ENCODE data around the gene CGB1. TPM values are rescaled to one million over a fixed set of nuclear protein-coding genes. Genes with fewer than 3 reads are reported as not detected.
A peak's percentile ranks its signal among the peaks of the same experiment; 100 is the strongest.
"Not testable (repeated sequence)": the region's sequence is repeated elsewhere in the genome, so short reads cannot be mapped to it uniquely, and the experiment has no call there.

Gene CGB1
- not detected in 2 replicates for polyA plus RNA-seq (2011; rRNA removed)
- 0.08 and 0.10 TPM in 2 replicates for polyA plus RNA-seq (2012; cell fraction: cytosol; rRNA removed)
- polyA plus RNA-seq (2012; cell fraction: nucleus; rRNA removed), result 1.8 TPM in 1 of 2 replicates, not detected in the other
- polyA plus RNA-seq (2017; fragmentation: RNase III; extraction: RNeasy Plus Mini Kit Qiagen cat#74134 plus additional on column Dnase treatment), result 0.13 TPM in 1 of 3 replicates, not detected in the others
- not detected in 2 replicates for polyA minus RNA-seq (2011; rRNA and poly(A)+ RNA removed)

GRCh38 chr19:49036815-49037214, at the start of gene CGB1:
Gene CGB1 (minus strand): TSS chr19:49036895. CDS start chr19:49036711, 184 bp downstream.
- CTCF ChIA-PET, result interaction anchor here (0.8 to 0.9 kb wide), 2 partner anchors 17 to 32 kb away, joined by 3 to 4 read pairs; no protein-coding TSS in a partner anchor
- ATAC-seq (peak in 1 of 2 experiments; percentile 61; a peak in 3 of 6 replicates), DNase-seq (ENCODE audit: low read depth in 1 of 2, low spot score in 1 of 2) (peak in 1 of 2 experiments; percentile 79)
- WGBS (ENCODE audit: missing lambda C conversion rate), result 51% methylated on average over 18 of the region's 18 CpGs
- POLR2A ChIA-PET, H3K9me3 ChIP-seq, FAIRE-seq, H3K4me3 ChIP-seq, H3K4me2 ChIP-seq: not testable (repeated sequence)
- Histone ChIP-seq H3K27ac (peak within 1 kb of the TSS in 1 of 2 experiments; percentile 58; a peak in 3 of 6 replicates), H3K4me1 (peaks cover 25% of the 10 kb centered on the region)
- TF ChIP-seq CTCF (IDR thresholded peaks at IDR 0.05) (peak; percentile 48), RAD21 (conservative IDR thresholded peaks at IDR 0.05 in 1 of 2, IDR thresholded peaks at IDR 0.05 in 1 of 2) (peak in 1 of 2 experiments; percentile 29; a peak in 1 of 5 replicates), RCOR1 (IDR thresholded peaks at IDR 0.05; ENCODE audit: low read depth, low read length) (0 out of 2 replicates have a peak, but pooled peaks have one; percentile 38)

GRCh38 chr19:49086296-49086695, 49.6 kb upstream of the CGB1 start:
- peak overlapping the region; percentile 73 for H3K4me3 ChIP-seq
- no peaks in the 10 kb centered on the region for H3K9me3 ChIP-seq
- DNase-seq (ENCODE audit: low read depth in 1 of 2, low spot score in 1 of 2), result no peak
- peak overlapping the region; percentile 88 to 91 for H3K27ac ChIP-seq
- TF ChIP-seq FOXS1 (CRISPR knock-in tag; IDR thresholded peaks at IDR 0.05), result no peak
- ChIA-PET CTCF (interaction anchor here (0.6 to 12.7 kb wide), 8 partner anchors 9 to 140 kb away, joined by 4 to 149 read pairs (median 11); no protein-coding TSS in a partner anchor), POLR2A (no interaction called here)
- peak overlapping the region; percentile 96 for H3K4me2 ChIP-seq
- no peak for ATAC-seq
- 5% methylated on average over 11 of the region's 11 CpGs for WGBS (ENCODE audit: missing lambda C conversion rate)
- peaks cover 20% of the 10 kb centered on the region for H3K4me1 ChIP-seq
- FAIRE-seq, result no peak

GRCh38 chr19:49085868-49086232, 49.2 kb upstream of the CGB1 start:
- H3K4me3 ChIP-seq, result peak overlapping the region; percentile 73
- no peaks in the 10 kb centered on the region for H3K9me3 ChIP-seq
- peaks cover 20% of the 10 kb centered on the region for H3K4me1 ChIP-seq
- POLR2A ChIA-PET, result no interaction called here
- FAIRE-seq (peak; percentile 13), ATAC-seq (peak; percentile 1 to 4; a peak in 2 of 6 replicates), DNase-seq (ENCODE audit: low read depth in 1 of 2, low spot score in 1 of 2) (no peak)
- under 1% methylated on average over 14 of the region's 14 CpGs for WGBS (ENCODE audit: missing lambda C conversion rate)
- TF ChIP-seq CBX8 (IDR thresholded peaks at IDR 0.05) (no peak), BCL3 (IDR thresholded peaks at IDR 0.05) (no peak), KDM5A (IDR thresholded peaks at IDR 0.05) (peak; percentile 48; the same call in 1 of the 2 replicates), EHF (CRISPR knock-in tag; IDR thresholded peaks at IDR 0.05) (0 out of 2 replicates have a peak, but pooled peaks have one; percentile 25), PHF8 (IDR thresholded peaks at IDR 0.05; ENCODE audit: borderline replicate concordance, low read depth) (no peak), BHLHE40 (IDR thresholded peaks at IDR 0.05; ENCODE audit: low read depth, low read length) (0 out of 2 replicates have a peak, but pooled peaks have one; percentile 21), SREBF2 (IDR thresholded peaks at IDR 0.05) (no peak)
- H3K27ac ChIP-seq, result peak overlapping the region; percentile 88 to 91
- H3K4me2 ChIP-seq, result peak overlapping the region; percentile 96
- CTCF ChIA-PET, result interaction anchor here (0.7 to 12.7 kb wide), 7 partner anchors 9 to 122 kb away, joined by 3 to 149 read pairs (median 13); no protein-coding TSS in a partner anchor

GRCh38 chr19:49085020-49085867, 48.5 kb upstream of the CGB1 start, which contains the start of gene SNRNP70:
Gene SNRNP70 (plus strand): TSS chr19:49085451. CDS start chr19:49086415, 964 bp downstream.
- H3K4me1 ChIP-seq, result peaks cover 20% of the 10 kb centered on the region
- ATAC-seq (peak; percentile 94 to 95), DNase-seq (ENCODE audit: low read depth in 1 of 2, low spot score in 1 of 2) (peak; percentile 100), FAIRE-seq (peak; percentile 97)
- H3K9me3 ChIP-seq, result no peaks in the 10 kb centered on the region
- 2% methylated on average over 58 of the region's 89 CpGs for WGBS (ENCODE audit: missing lambda C conversion rate)
- H3K4me3 ChIP-seq, result peak within 1 kb of the TSS; percentile 73
- CTCF ChIA-PET, result interaction anchor here (0.7 to 3.9 kb wide), 5 partner anchors 10 to 123 kb away, joined by 3 to 58 read pairs (median 9); no protein-coding TSS in a partner anchor
- POLR2A ChIA-PET, result no interaction called here
- H3K27ac ChIP-seq, result peak within 1 kb of the TSS; percentile 88 to 91
- peak within 1 kb of the TSS; percentile 96 for H3K4me2 ChIP-seq
- TF ChIP-seq EHF (CRISPR knock-in tag; IDR thresholded peaks at IDR 0.05) (no peak), ZNF302 (CRISPR knock-in tag; IDR thresholded peaks at IDR 0.05) (no peak), BHLHE40 (IDR thresholded peaks at IDR 0.05; ENCODE audit: low read depth, low read length) (no peak), PHF8 (IDR thresholded peaks at IDR 0.05; ENCODE audit: borderline replicate concordance, low read depth) (peak; percentile 99), MYC (IDR thresholded peaks at IDR 0.05; ENCODE audit: borderline replicate concordance, low read length) (peak; percentile 57; the same call in 1 of the 2 replicates), BCL3 (IDR thresholded peaks at IDR 0.05) (peak; percentile 97), CHD4 (IDR thresholded peaks at IDR 0.05; ENCODE audit: borderline replicate concordance) (no peak), REST (IDR thresholded peaks at IDR 0.05) (peak; percentile 86)
